Caco-2 (cell line): ENCODE measurements around the gene SLC14A1. TPM values are rescaled to one million over a fixed set of nuclear protein-coding genes. Genes with fewer than 3 reads are reported as not detected.

Experiments used
- BruUV-seq: library from RNA; stranded (reverse); fragments of 400-500 nt; replicated peaks from 2 replicates; lab custom pipeline; 2021; lab: Mats Ljungman, UMichigan
- CTCF ChIA-PET: fragments of 300-600 bp; sonication (Branson Sonifier 250); formaldehyde crosslinking; loops from one replicate; lab custom pipeline; 2022; ENCODE audit warnings: antibody characterized with exemption; lab: Charles Lee
- POLR2A ChIA-PET: fragments of 300-600 bp; sonication (Branson Sonifier 250); formaldehyde crosslinking; loops from one replicate; lab custom pipeline; 2022; ENCODE audit warnings: antibody characterized with exemption; lab: Charles Lee
- DNase-seq, 2 experiments: peaks; one replicate each; pipeline versions ENCODE4 v3.0.0 to v3.0.0-alpha.2; 2020 to 2022
- H3K27me3 ChIP-seq: replicated peaks from 2 replicates; pipeline ENCODE4 v1.6.0; 2011; ENCODE audit warnings: low read length; ENCODE audit not compliant: control insufficient read depth, insufficient read depth
- H3K36me3 ChIP-seq: 2 replicates; pipeline ENCODE4 v1.5.1; 2011; ENCODE audit warnings: low read length; ENCODE audit not compliant: control insufficient read depth, insufficient read depth
- H3K4me1 ChIP-seq: fragments of 250-450 bp; sonication (Bioruptor Pico); 2 replicates; pipeline ENCODE4 v1.5.1; 2020; ENCODE audit warnings: mild to moderate bottlenecking
- H3K4me3 ChIP-seq: 2 replicates; pipeline ENCODE4 v1.5.1; 2011; ENCODE audit warnings: low read depth, mild to moderate bottlenecking, control low read depth, low read length
- H3K9me3 ChIP-seq: fragments of 250-450 bp; sonication (Bioruptor Pico); 2 replicates; pipeline ENCODE4 v1.5.1; 2020; ENCODE audit warnings: mild to moderate bottlenecking, moderate library complexity
- H3K27ac Mint-ChIP-seq: one replicate; pipeline ENCODE4 v1.8.0; 2022; ENCODE audit warnings: mixed read lengths; ENCODE audit not compliant: unreplicated experiment
- H3K27me3 Mint-ChIP-seq: one replicate; pipeline ENCODE4 v1.8.0; 2022; ENCODE audit warnings: mixed read lengths; ENCODE audit not compliant: insufficient read depth, unreplicated experiment
- H3K36me3 Mint-ChIP-seq: one replicate; pipeline ENCODE4 v1.8.0; 2022; ENCODE audit warnings: mild to moderate bottlenecking, mixed read lengths; ENCODE audit not compliant: insufficient read depth, unreplicated experiment
- H3K4me1 Mint-ChIP-seq: one replicate; pipeline ENCODE4 v1.8.0; 2022; ENCODE audit warnings: low read depth, mixed read lengths; ENCODE audit not compliant: unreplicated experiment
- H3K4me3 Mint-ChIP-seq: one replicate; pipeline ENCODE4 v1.8.0; 2022; ENCODE audit warnings: mild to moderate bottlenecking, moderate library complexity, mixed read lengths; ENCODE audit not compliant: unreplicated experiment
- H3K9me3 Mint-ChIP-seq: one replicate; pipeline ENCODE4 v1.8.0; 2022; ENCODE audit warnings: mixed read lengths; ENCODE audit not compliant: unreplicated experiment
- CTCF ChIP-seq, 2 experiments: fragments of 200-600 bp in 1 of 2; IDR thresholded peaks; 1 replicate in 1 of 2; 2 replicates in 1 of 2; pipeline versions ENCODE4 v1.5.1 to v1.8.0; 2011 to 2022; ENCODE audit warnings: antibody characterized with exemption in 1 of 2, control low read depth in 1 of 2, inconsistent platforms in 1 of 2, low read depth in 1 of 2, low read length in 1 of 2, mild to moderate bottlenecking in 1 of 2, moderate library complexity in 1 of 2; ENCODE audit not compliant: insufficient read depth in 1 of 2, severe bottlenecking in 1 of 2, unreplicated experiment in 1 of 2
- intact Hi-C: fragments of 100-400 bp; cut with micrococcal nuclease; formaldehyde crosslinking; loops from one replicate; pipeline ENCODE4 v1.10.0; 2022; ENCODE audit not compliant: unreplicated experiment
- total RNA-seq: library from RNA; stranded (reverse); gene quantifications from 2 replicates; pipeline ENCODE4 v1.2.3, GENCODE V29; 2022

SLC14A1 gene
- total RNA-seq, 1 experiment from 2014 or later, result not detected

GRCh38 chr18:45727068-45727467 lies 3.1 kb downstream of the SLC14A1 start:
- BruUV-seq, result no TSS peak
- no peak overlapping the region for H3K27ac Mint-ChIP-seq
- ChIA-PET POLR2A (no interaction called here), CTCF (no interaction called here)
- DNase-seq, result no peak
- no peaks in the 10 kb centered on the region for H3K36me3 Mint-ChIP-seq
- H3K9me3 Mint-ChIP-seq, result no peaks in the 10 kb centered on the region
- Histone ChIP-seq H3K9me3 (no peaks in the 10 kb centered on the region), H3K36me3 (no peaks in the 10 kb centered on the region), H3K4me3 (no peak overlapping the region), H3K27me3 (no peaks in the 10 kb centered on the region), H3K4me1 (no peaks in the 10 kb centered on the region)
- H3K27me3 Mint-ChIP-seq, result no peaks in the 10 kb centered on the region
- no peak overlapping the region for H3K4me3 Mint-ChIP-seq
- intact Hi-C loops, result no loop called here
- TF ChIP-seq CTCF (IDR thresholded peaks at IDR 0.05; ENCODE audit: insufficient read depth in 1 of 2, low read depth in 1 of 2, low read length in 1 of 2, severe bottlenecking in 1 of 2, unreplicated experiment in 1 of 2), result no peak
- H3K4me1 Mint-ChIP-seq, result no peaks in the 10 kb centered on the region

GRCh38 chr18:45728336-45729010 lies 4.5 kb downstream of the SLC14A1 start:
- Mint-ChIP-seq H3K4me3 (no peak overlapping the region), H3K36me3 (no peaks in the 10 kb centered on the region), H3K27ac (no peak overlapping the region), H3K27me3 (no peaks in the 10 kb centered on the region), H3K4me1 (no peaks in the 10 kb centered on the region), H3K9me3 (no peaks in the 10 kb centered on the region)
- no peak for TF ChIP-seq CTCF (IDR thresholded peaks at IDR 0.05; ENCODE audit: insufficient read depth in 1 of 2, low read depth in 1 of 2, low read length in 1 of 2, severe bottlenecking in 1 of 2, unreplicated experiment in 1 of 2)
- Histone ChIP-seq H3K4me1 (no peaks in the 10 kb centered on the region), H3K27me3 (no peaks in the 10 kb centered on the region), H3K36me3 (no peaks in the 10 kb centered on the region), H3K9me3 (no peaks in the 10 kb centered on the region), H3K4me3 (no peak overlapping the region)
- POLR2A ChIA-PET, result no interaction called here
- DNase-seq, result no peak
- intact Hi-C loops, result no loop called here
- BruUV-seq, result no TSS peak
- CTCF ChIA-PET, result no interaction called here

GRCh38 chr18:45730832-45731575 lies 7.0 kb downstream of the SLC14A1 start:
- H3K27me3 ChIP-seq, result no peaks in the 10 kb centered on the region
- no peaks in the 10 kb centered on the region for H3K9me3 ChIP-seq
- no peak overlapping the region for H3K4me3 Mint-ChIP-seq
- no peaks in the 10 kb centered on the region for H3K4me1 ChIP-seq
- no peaks in the 10 kb centered on the region for H3K4me1 Mint-ChIP-seq
- no peaks in the 10 kb centered on the region for H3K36me3 Mint-ChIP-seq
- POLR2A ChIA-PET, result no interaction called here
- H3K27ac Mint-ChIP-seq, result no peak overlapping the region
- intact Hi-C loops, result no loop called here
- H3K27me3 Mint-ChIP-seq, result no peaks in the 10 kb centered on the region
- H3K4me3 ChIP-seq, result no peak overlapping the region
- BruUV-seq, result no TSS peak
- DNase-seq, result no peak
- TF ChIP-seq CTCF (IDR thresholded peaks at IDR 0.05; ENCODE audit: insufficient read depth in 1 of 2, low read depth in 1 of 2, low read length in 1 of 2, severe bottlenecking in 1 of 2, unreplicated experiment in 1 of 2), result no peak
- no peaks in the 10 kb centered on the region for H3K36me3 ChIP-seq
- H3K9me3 Mint-ChIP-seq, result no peaks in the 10 kb centered on the region
- CTCF ChIA-PET, result interaction anchor here (1.0 to 1.3 kb wide), 2 partner anchors 8 to 98 kb away, joined by 3 read pairs; no protein-coding TSS in a partner anchor
